IMR-90 (cell line): ENCODE measurements around the gene CDKN2A. TPM values are rescaled to one million over a fixed set of nuclear protein-coding genes. Genes with fewer than 3 reads are reported as not detected.

Source experiments
- ATAC-seq: fragments of 200-7000 bp; cut with Tn5 transposase; 2 replicates; pipeline ENCODE4 v1.9.1; 2020; ENCODE audit warnings: low read depth, mild to moderate bottlenecking, moderate library complexity
- BruUV-seq: library from RNA; stranded (reverse); fragments of 400-500 nt; replicated peaks from 2 replicates; lab custom pipeline; 2021; lab: Mats Ljungman, UMichigan
- CTCF ChIA-PET: fragments of 300-600 bp; formaldehyde crosslinking; extraction: SDS; loops from one replicate; lab custom pipeline; 2021; ENCODE audit warnings: antibody characterized with exemption; lab: Yijun Ruan, JAX
- POLR2A ChIA-PET: fragments of 300-600 bp; sonication (Branson Sonifier 250); formaldehyde crosslinking; loops from one replicate; lab custom pipeline; 2022; ENCODE audit warnings: antibody characterized with exemption; ENCODE audit not compliant: unreplicated experiment; lab: Charles Lee
- DNase-seq: peaks from one replicate; pipeline ENCODE4 v3.0.0; 2013
- H2AFZ ChIP-seq: replicated peaks from 2 replicates; pipeline ENCODE3; 2013; ENCODE audit warnings: low read length, mild to moderate bottlenecking; ENCODE audit not compliant: poor library complexity
- H2AK5ac ChIP-seq: 2 replicates; pipeline ENCODE4 v1.6.1; 2013; ENCODE audit warnings: low read depth, low read length, inconsistent platforms
- H2AK9ac ChIP-seq: replicated peaks from 2 replicates; pipeline ENCODE3; 2013; ENCODE audit warnings: mild to moderate bottlenecking, low read depth, low read length, moderate library complexity; ENCODE audit not compliant: poor library complexity
- H2BK120ac ChIP-seq: 2 replicates; pipeline ENCODE4 v1.6.1; 2013; ENCODE audit warnings: low read depth, low read length, inconsistent platforms
- H2BK15ac ChIP-seq: 3 replicates; pipeline ENCODE4 v1.6.1; 2013; ENCODE audit warnings: low read depth, low read length, inconsistent platforms
- H2BK20ac ChIP-seq: 2 replicates; pipeline ENCODE4 v1.6.1; 2013; ENCODE audit warnings: low read depth, mild to moderate bottlenecking, inconsistent platforms, low read length, moderate library complexity
- H2BK5ac ChIP-seq: 2 replicates; pipeline ENCODE4 v1.6.1; 2013; ENCODE audit warnings: mild to moderate bottlenecking, low read depth, low read length, inconsistent platforms; ENCODE audit not compliant: poor library complexity, severe bottlenecking
- H3K14ac ChIP-seq: replicated peaks from 2 replicates; pipeline ENCODE4 v1.6.1; 2013; ENCODE audit warnings: low read depth, low read length, inconsistent platforms
- H3K18ac ChIP-seq: 2 replicates; pipeline ENCODE4 v1.6.1; 2013; ENCODE audit warnings: low read depth, low read length, control low read depth
- H3K23ac ChIP-seq: 2 replicates; pipeline ENCODE4 v1.6.1; 2013; ENCODE audit warnings: low read depth, low read length, inconsistent platforms
- H3K27ac ChIP-seq: 2 replicates; pipeline ENCODE4 v1.5.1; 2013; ENCODE audit warnings: mild to moderate bottlenecking, control low read depth, low read length; ENCODE audit not compliant: insufficient read depth
- H3K27me3 ChIP-seq: 2 replicates; pipeline ENCODE4 v1.6.1; 2013; ENCODE audit warnings: low read length; ENCODE audit not compliant: control insufficient read depth, insufficient read depth
- H3K36me3 ChIP-seq: 2 replicates; pipeline ENCODE4 v1.6.1; 2013; ENCODE audit warnings: low read length, mixed read lengths; ENCODE audit not compliant: control insufficient read depth, insufficient read depth
- H3K4ac ChIP-seq: 2 replicates; pipeline ENCODE4 v1.6.1; 2013; ENCODE audit warnings: low read depth, low read length, inconsistent platforms
- H3K4me1 ChIP-seq: 2 replicates; pipeline ENCODE4 v1.6.1; 2013; ENCODE audit warnings: low read length, mixed read lengths; ENCODE audit not compliant: control insufficient read depth, insufficient read depth
- H3K4me2 ChIP-seq: 2 replicates; pipeline ENCODE4 v1.6.1; 2013; ENCODE audit warnings: low read depth, mild to moderate bottlenecking, control low read depth, low read length, moderate library complexity
- H3K4me3 ChIP-seq: 2 replicates; pipeline ENCODE4 v1.5.1; 2013; ENCODE audit warnings: low read depth, mild to moderate bottlenecking, control low read depth, low read length, moderate library complexity; ENCODE audit not compliant: insufficient read depth
- H3K56ac ChIP-seq: 2 replicates; pipeline ENCODE4 v1.6.1; 2013; ENCODE audit warnings: low read length, inconsistent platforms; ENCODE audit not compliant: insufficient read depth; ENCODE audit errors: extremely low read depth
- H3K79me1 ChIP-seq, 2 experiments: 2 replicates each; pipeline ENCODE4 v1.6.1; 2013; ENCODE audit warnings: low read length in 2 of 2, inconsistent platforms in 1 of 2, low read depth in 1 of 2
- H3K9ac ChIP-seq: 2 replicates; pipeline ENCODE4 v1.6.1; 2013; ENCODE audit warnings: low read depth, low read length, control low read depth
- H3K9me1 ChIP-seq: 2 replicates; pipeline ENCODE4 v1.6.1; 2013; ENCODE audit warnings: low read length, inconsistent platforms; ENCODE audit not compliant: insufficient read depth
- H3K9me3 ChIP-seq: 2 replicates; pipeline ENCODE4 v1.6.1; 2013; ENCODE audit warnings: low read length; ENCODE audit not compliant: control insufficient read depth, insufficient read depth
- H4K20me1 ChIP-seq: 2 replicates; pipeline ENCODE4 v1.6.1; 2013; ENCODE audit warnings: low read length, inconsistent platforms; ENCODE audit not compliant: insufficient read depth
- H4K5ac ChIP-seq: 2 replicates; pipeline ENCODE4 v1.6.1; 2013; ENCODE audit warnings: mild to moderate bottlenecking, low read depth, low read length, control low read depth
- H4K8ac ChIP-seq, 2 experiments: 2 replicates each; pipeline ENCODE4 v1.6.1; 2013; ENCODE audit warnings: low read depth in 2 of 2, low read length in 2 of 2, control low read depth in 1 of 2, inconsistent platforms in 1 of 2
- H4K91ac ChIP-seq: 2 replicates; pipeline ENCODE4 v1.6.1; 2013; ENCODE audit warnings: low read depth, low read length, inconsistent platforms; ENCODE audit not compliant: insufficient read depth
- BHLHE40 ChIP-seq: fragments of 150-350 bp; IDR thresholded peaks from 2 replicates; pipeline ENCODE4 v1.6.1; 2016; ENCODE audit warnings: mild to moderate bottlenecking, low read depth, low read length
- CEBPB ChIP-seq: IDR thresholded peaks from 2 replicates; pipeline ENCODE4 v1.6.1; 2012; ENCODE audit warnings: low read depth, low read length, improper control_type of control experiment
- CHD1 ChIP-seq: IDR thresholded peaks from 2 replicates; pipeline ENCODE4 v1.6.1; 2012; ENCODE audit warnings: low read depth, low read length, improper control_type of control experiment
- CTCF ChIP-seq: conservative IDR thresholded peaks from 2 replicates; pipeline ENCODE4 v1.5.1; 2012; ENCODE audit warnings: mild to moderate bottlenecking, low read depth, low read length, improper control_type of control experiment
- FOS ChIP-seq: fragments of 150-350 bp; IDR thresholded peaks from 2 replicates; pipeline ENCODE4 v1.6.1; 2016; ENCODE audit warnings: low read depth, low read length
- MAFK ChIP-seq: IDR thresholded peaks from 2 replicates; pipeline ENCODE4 v1.6.1; 2012; ENCODE audit warnings: low read depth, low read length, improper control_type of control experiment
- MAZ ChIP-seq: IDR thresholded peaks from 2 replicates; pipeline ENCODE4 v1.6.1; 2012; ENCODE audit warnings: low read depth, mild to moderate bottlenecking, low read length, improper control_type of control experiment, moderate library complexity, borderline replicate concordance
- MXI1 ChIP-seq: IDR thresholded peaks from 2 replicates; pipeline ENCODE4 v1.6.1; 2012; ENCODE audit warnings: low read depth, mild to moderate bottlenecking, low read length, moderate library complexity, borderline replicate concordance
- POLR2A ChIP-seq: IDR thresholded peaks from 2 replicates; pipeline ENCODE4 v1.6.1; 2012; ENCODE audit warnings: mild to moderate bottlenecking, low read depth, low read length
- RCOR1 ChIP-seq: IDR thresholded peaks from 2 replicates; pipeline ENCODE4 v1.6.1; 2012; ENCODE audit warnings: mild to moderate bottlenecking, low read length, improper control_type of control experiment; ENCODE audit not compliant: insufficient replicate concordance
- RFX5 ChIP-seq: IDR thresholded peaks from 2 replicates; pipeline ENCODE4 v1.8.0; 2012; ENCODE audit warnings: low read depth, mild to moderate bottlenecking, low read length, moderate library complexity
- SMC3 ChIP-seq: fragments of 150-350 bp; IDR thresholded peaks from 2 replicates; pipeline ENCODE4 v1.6.1; 2016; ENCODE audit warnings: low read depth, mild to moderate bottlenecking, antibody characterized with exemption, low read length, moderate library complexity
- USF2 ChIP-seq: fragments of 150-350 bp; IDR thresholded peaks from 2 replicates; pipeline ENCODE4 v1.6.1; 2017; ENCODE audit warnings: mild to moderate bottlenecking, antibody characterized with exemption, low read length, low read depth
- whole genome bisulfite sequencing, 2 experiments: methylation state at CpG; one replicate each; pipeline versions ENCODE4 v1.1.5 to v1.1.7; 2013; ENCODE audit warnings: missing lambda C conversion rate in 2 of 2; ENCODE audit not compliant: insufficient read length in 1 of 2; ENCODE audit errors: extremely low coverage in 2 of 2; 5-methylcytosine and 5-hydroxymethylcytosine counted together
- dilution Hi-C: fragments of 300-500 bp; cut with HindIII; formaldehyde crosslinking; loops from one replicate; pipeline ENCODE4 v1.14.3; 2018; ENCODE audit warnings: low sequenced_read_pairs; ENCODE audit not compliant: unreplicated experiment
- in situ Hi-C: fragments of 300-500 bp; cut with MboI; formaldehyde crosslinking; loops from 3 replicates; pipeline ENCODE4 v1.14.3; 2019; ENCODE audit warnings: low sequenced_read_pairs, inconsistent platforms, mixed read lengths
- intact Hi-C: fragments of 100-400 bp; cut with micrococcal nuclease; formaldehyde crosslinking; loops from 2 replicates; pipeline ENCODE4 v1.10.0; 2022
- polyA plus RNA-seq, 3 experiments: library from polyadenylated mRNA; depleted of rRNA; stranded (reverse); fragments of >200 nt; gene quantifications; 2 replicates each; pipeline ENCODE4 v1.2.3, GENCODE V29; 2012; ENCODE audit warnings: low replicate concordance in 1 of 3
- total RNA-seq: library from RNA; depleted of rRNA; stranded (reverse); fragments of >200 nt; gene quantifications from 2 replicates; pipeline ENCODE4 v1.2.3, GENCODE V29; 2012
- TF ChIP-seq, protein P1 (sequence below): fragments of 150-350 bp; IDR thresholded peaks from 2 replicates; pipeline ENCODE4 v1.6.1; 2016; ENCODE audit warnings: low read depth, mild to moderate bottlenecking, low read length, moderate library complexity, borderline replicate concordance

CDKN2A gene
- total and polyA plus RNA-seq, 2 of the 4 experiments (the other 2 are of a cell fraction), result 11.3 to 75.3 TPM

- ATAC-seq (peak; percentile 36), DNase-seq (no peak)
- H2AK5ac ChIP-seq, result no peak overlapping the region
- WGBS, 2 experiments, result 13% methylated on average over 11 of the region's 29 CpGs; no CpG with 5 or more reads in 1 of the 2 experiments
- no peak overlapping the region; the same call in 1 of the 2 replicates for H2BK120ac ChIP-seq
- H3K56ac ChIP-seq, result no peak overlapping the region
- peak overlapping the region; percentile 77 for H3K4me2 ChIP-seq
- no peak overlapping the region for H3K18ac ChIP-seq
- H4K20me1 ChIP-seq, result no peaks in the 10 kb centered on the region
- in situ Hi-C loops, result loop anchor here (10.0 kb wide), 1 partner anchor 150 kb away; no protein-coding TSS in a partner anchor
- TF ChIP-seq FOS, result no peak
- TF ChIP-seq POLR2A, result no peak
- no peak for TF ChIP-seq SMC3
- no peak for TF ChIP-seq MAFK
- TF ChIP-seq USF2, result no peak
- no peak for TF ChIP-seq BHLHE40
- TF ChIP-seq, protein P1, sequence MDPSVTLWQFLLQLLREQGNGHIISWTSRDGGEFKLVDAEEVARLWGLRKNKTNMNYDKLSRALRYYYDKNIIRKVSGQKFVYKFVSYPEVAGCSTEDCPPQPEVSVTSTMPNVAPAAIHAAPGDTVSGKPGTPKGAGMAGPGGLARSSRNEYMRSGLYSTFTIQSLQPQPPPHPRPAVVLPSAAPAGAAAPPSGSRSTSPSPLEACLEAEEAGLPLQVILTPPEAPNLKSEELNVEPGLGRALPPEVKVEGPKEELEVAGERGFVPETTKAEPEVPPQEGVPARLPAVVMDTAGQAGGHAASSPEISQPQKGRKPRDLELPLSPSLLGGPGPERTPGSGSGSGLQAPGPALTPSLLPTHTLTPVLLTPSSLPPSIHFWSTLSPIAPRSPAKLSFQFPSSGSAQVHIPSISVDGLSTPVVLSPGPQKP, result no peak
- no peak for TF ChIP-seq MAZ
- no peak for TF ChIP-seq MXI1
- TF ChIP-seq CTCF, result no peak
- TF ChIP-seq RCOR1, result no peak
- no peak for TF ChIP-seq CEBPB
- TF ChIP-seq CHD1, result no peak
- no peak for TF ChIP-seq RFX5
- ChIA-PET POLR2A (no interaction called here), CTCF (no interaction called here)
- 0 out of 2 replicates have a peak overlapping the region, but pooled peaks have one; percentile 41 for H3K9ac ChIP-seq
- H2BK15ac ChIP-seq, result no peak overlapping the region
- H2AK9ac ChIP-seq, result no peak overlapping the region
- peak overlapping the region; percentile 43 to 72; a peak in 3 of 4 replicates for H4K8ac ChIP-seq
- no peak overlapping the region for H3K27ac ChIP-seq
- no peaks in the 10 kb centered on the region for H3K79me1 ChIP-seq
- H3K9me3 ChIP-seq, result peaks cover 6% of the 10 kb centered on the region; the same call in 1 of the 2 replicates
- no peak overlapping the region for H2BK20ac ChIP-seq
- intact Hi-C loops, result loop anchor here (1.0 to 5.0 kb wide), 2 partner anchors 133 to 151 kb away; no protein-coding TSS in a partner anchor
- dilution Hi-C loops, result no loop called here
- H3K14ac ChIP-seq, result peak overlapping the region; percentile 70; the same call in 1 of the 2 replicates
- H3K4me3 ChIP-seq, result peak overlapping the region; percentile 21
- H3K4me1 ChIP-seq, result peaks cover 4% of the 10 kb centered on the region
- H2BK5ac ChIP-seq, result no peak overlapping the region
- H4K5ac ChIP-seq, result peak overlapping the region; percentile 23; the same call in 1 of the 2 replicates
- 0 out of 2 replicates have a peak overlapping the region, but pooled peaks have one; percentile 59 for H3K23ac ChIP-seq
- peak overlapping the region; percentile 91 for H2AFZ ChIP-seq
- no peaks in the 10 kb centered on the region for H3K9me1 ChIP-seq
- H3K27me3 ChIP-seq, result peaks cover 31% of the 10 kb centered on the region
- H4K91ac ChIP-seq, result no peak overlapping the region
- H3K4ac ChIP-seq, result peak overlapping the region; percentile 14
- H3K36me3 ChIP-seq, result peaks cover 5% of the 10 kb centered on the region; the same call in 1 of the 2 replicates
- BruUV-seq, result no TSS peak
These were observed 29.2 kb downstream of the CDKN2A start for GRCh38 chr9:21964925-21965385.
